ENCODE measurements around the gene TRIM8.
"Not testable (repeated sequence)": the region's sequence is repeated elsewhere in the genome, so short reads cannot be mapped to it uniquely, and the experiment has no call there.

TRIM8 gene

GRCh38 chr10:102667411-102667810, 23.1 kb downstream of the TRIM8 start:
- not testable (repeated sequence) for H3K9ac ChIP-seq (ENCODE audit: low read length); H3K9me3 ChIP-seq (ENCODE audit: control insufficient read depth, low read length); DNase-seq (ENCODE audit: low read depth); H3K36me3 ChIP-seq (ENCODE audit: control insufficient read depth, insufficient read depth, low read length, severe bottlenecking); H3K4me3 ChIP-seq (ENCODE audit: low read length); H3K27me3 ChIP-seq (replicated peaks; ENCODE audit: control insufficient read depth, insufficient read depth, low read length)
- peaks cover 15% of the 10 kb centered on the region for H3K4me1 ChIP-seq (ENCODE audit: control insufficient read depth, insufficient read depth, low read length)

GRCh38 chr10:102668326-102669107, 24.2 kb downstream of the TRIM8 start:
- DNase-seq (ENCODE audit: low read depth), result no peak
- no peaks in the 10 kb centered on the region for H3K27me3 ChIP-seq (replicated peaks; ENCODE audit: control insufficient read depth, insufficient read depth, low read length)
- H3K9ac ChIP-seq (ENCODE audit: low read length), result no peak overlapping the region
- H3K36me3 ChIP-seq (ENCODE audit: control insufficient read depth, insufficient read depth, low read length, severe bottlenecking), result no peaks in the 10 kb centered on the region
- no peak overlapping the region for H3K4me3 ChIP-seq (ENCODE audit: low read length)
- no peaks in the 10 kb centered on the region for H3K9me3 ChIP-seq (ENCODE audit: control insufficient read depth, low read length)
- peaks cover 17% of the 10 kb centered on the region for H3K4me1 ChIP-seq (ENCODE audit: control insufficient read depth, insufficient read depth, low read length)

GRCh38 chr10:102669206-102670064, 25.2 kb downstream of the TRIM8 start:
- H3K36me3 ChIP-seq (ENCODE audit: control insufficient read depth, insufficient read depth, low read length, severe bottlenecking), result no peaks in the 10 kb centered on the region
- H3K9ac ChIP-seq (ENCODE audit: low read length), result peak overlapping the region; percentile 37
- no peaks in the 10 kb centered on the region for H3K9me3 ChIP-seq (ENCODE audit: control insufficient read depth, low read length)
- H3K4me3 ChIP-seq (ENCODE audit: low read length), result no peak overlapping the region
- peaks cover 27% of the 10 kb centered on the region for H3K4me1 ChIP-seq (ENCODE audit: control insufficient read depth, insufficient read depth, low read length)
- no peaks in the 10 kb centered on the region for H3K27me3 ChIP-seq (replicated peaks; ENCODE audit: control insufficient read depth, insufficient read depth, low read length)
- DNase-seq (ENCODE audit: low read depth), result peak; percentile 74

GRCh38 chr10:102670065-102670670, 25.9 kb downstream of the TRIM8 start:
- no peaks in the 10 kb centered on the region for H3K36me3 ChIP-seq (ENCODE audit: control insufficient read depth, insufficient read depth, low read length, severe bottlenecking)
- H3K9me3 ChIP-seq (ENCODE audit: control insufficient read depth, low read length), result no peaks in the 10 kb centered on the region
- H3K4me3 ChIP-seq (ENCODE audit: low read length), result no peak overlapping the region
- H3K9ac ChIP-seq (ENCODE audit: low read length), result no peak overlapping the region
- peaks cover 34% of the 10 kb centered on the region for H3K4me1 ChIP-seq (ENCODE audit: control insufficient read depth, insufficient read depth, low read length)
- H3K27me3 ChIP-seq (replicated peaks; ENCODE audit: control insufficient read depth, insufficient read depth, low read length), result no peaks in the 10 kb centered on the region
- no peak for DNase-seq (ENCODE audit: low read depth)

- H3K36me3 ChIP-seq (ENCODE audit: control insufficient read depth, insufficient read depth, low read length, severe bottlenecking), result no peaks in the 10 kb centered on the region
- H3K4me3 ChIP-seq (ENCODE audit: low read length), result no peak overlapping the region
- H3K9ac ChIP-seq (ENCODE audit: low read length), result no peak overlapping the region
- no peak for DNase-seq (ENCODE audit: low read depth)
- H3K4me1 ChIP-seq (ENCODE audit: control insufficient read depth, insufficient read depth, low read length), result peaks cover 41% of the 10 kb centered on the region
- no peaks in the 10 kb centered on the region for H3K27me3 ChIP-seq (replicated peaks; ENCODE audit: control insufficient read depth, insufficient read depth, low read length)
- H3K9me3 ChIP-seq (ENCODE audit: control insufficient read depth, low read length), result no peaks in the 10 kb centered on the region
Measured at GRCh38 chr10:102670871-102671434, 26.7 kb downstream of the TRIM8 start.

GRCh38 chr10:102673236-102673818, 29.0 kb downstream of the TRIM8 start:
- no peak for DNase-seq (ENCODE audit: low read depth)
- Histone ChIP-seq H3K27me3 (replicated peaks; ENCODE audit: control insufficient read depth, insufficient read depth, low read length) (no peaks in the 10 kb centered on the region), H3K4me1 (ENCODE audit: control insufficient read depth, insufficient read depth, low read length) (peaks cover 44% of the 10 kb centered on the region), H3K9ac (ENCODE audit: low read length) (peak overlapping the region; percentile 70), H3K4me3 (ENCODE audit: low read length) (peak overlapping the region; percentile 64), H3K36me3 (ENCODE audit: control insufficient read depth, insufficient read depth, low read length, severe bottlenecking) (no peaks in the 10 kb centered on the region), H3K9me3 (ENCODE audit: control insufficient read depth, low read length) (no peaks in the 10 kb centered on the region)

- Histone ChIP-seq H3K9me3 (ENCODE audit: control insufficient read depth, low read length) (no peaks in the 10 kb centered on the region), H3K27me3 (replicated peaks; ENCODE audit: control insufficient read depth, insufficient read depth, low read length) (no peaks in the 10 kb centered on the region), H3K9ac (ENCODE audit: low read length) (peak overlapping the region; percentile 70), H3K4me3 (ENCODE audit: low read length) (peak overlapping the region; percentile 64), H3K4me1 (ENCODE audit: control insufficient read depth, insufficient read depth, low read length) (peaks cover 46% of the 10 kb centered on the region), H3K36me3 (ENCODE audit: control insufficient read depth, insufficient read depth, low read length, severe bottlenecking) (no peaks in the 10 kb centered on the region)
- peak; percentile 64 for DNase-seq (ENCODE audit: low read depth)
Measured at GRCh38 chr10:102673819-102674511, 29.7 kb downstream of the TRIM8 start.

GRCh38 chr10:102674566-102674965, 30.3 kb downstream of the TRIM8 start:
- no peaks in the 10 kb centered on the region for H3K9me3 ChIP-seq (ENCODE audit: control insufficient read depth, low read length)
- DNase-seq (ENCODE audit: low read depth), result no peak
- peaks cover 42% of the 10 kb centered on the region for H3K4me1 ChIP-seq (ENCODE audit: control insufficient read depth, insufficient read depth, low read length)
- H3K36me3 ChIP-seq (ENCODE audit: control insufficient read depth, insufficient read depth, low read length, severe bottlenecking), result no peaks in the 10 kb centered on the region
- no peaks in the 10 kb centered on the region for H3K27me3 ChIP-seq (replicated peaks; ENCODE audit: control insufficient read depth, insufficient read depth, low read length)
- peak overlapping the region; percentile 64 for H3K4me3 ChIP-seq (ENCODE audit: low read length)
- H3K9ac ChIP-seq (ENCODE audit: low read length), result peak overlapping the region; percentile 70

GRCh38 chr10:102675011-102675665, 30.9 kb downstream of the TRIM8 start:
- Histone ChIP-seq H3K4me3 (ENCODE audit: low read length) (no peak overlapping the region), H3K9ac (ENCODE audit: low read length) (peak overlapping the region; percentile 70), H3K27me3 (replicated peaks; ENCODE audit: control insufficient read depth, insufficient read depth, low read length) (no peaks in the 10 kb centered on the region), H3K9me3 (ENCODE audit: control insufficient read depth, low read length) (no peaks in the 10 kb centered on the region), H3K4me1 (ENCODE audit: control insufficient read depth, insufficient read depth, low read length) (peaks cover 36% of the 10 kb centered on the region), H3K36me3 (ENCODE audit: control insufficient read depth, insufficient read depth, low read length, severe bottlenecking) (no peaks in the 10 kb centered on the region)
- DNase-seq (ENCODE audit: low read depth), result peak; percentile 32

Data from adipocyte (in vitro differentiated cells).